Uterus (tissue), 4 donors: Measurements from ENCODE around the gene RAPSN. TPM values are rescaled to one million over a fixed set of nuclear protein-coding genes. Genes with fewer than 3 reads are reported as not detected.

Experiments
- DNase-seq, 2 donors: peaks; one replicate each; pipeline ENCODE4 v3.0.0-alpha.2; 2019 to 2020
- H3K27ac ChIP-seq, 2 donors: fragments of 200-600 bp; sonication (generic); 1 replicate in 1 of 2; 2 replicates in 1 of 2; pipeline ENCODE4 v1.5.1; 2016 to 2018
- H3K27me3 ChIP-seq, 2 donors: fragments of 200-600 bp; sonication (generic); one replicate each; pipeline ENCODE4 v1.5.1; 2018 to 2019; ENCODE audit warnings: control low read depth in 1 of 2
- H3K36me3 ChIP-seq, 2 donors: fragments of 200-600 bp; sonication (generic); one replicate each; pipeline ENCODE4 v1.5.1; 2019; ENCODE audit warnings: control low read depth in 1 of 2
- H3K4me1 ChIP-seq, 2 donors: fragments of 200-600 bp; sonication (generic); one replicate each; pipeline ENCODE4 v1.5.1; 2018 to 2019; ENCODE audit warnings: control low read depth in 1 of 2
- H3K4me3 ChIP-seq, 2 donors: fragments of 200-600 bp; sonication (generic); 1 replicate in 1 of 2; 2 replicates in 1 of 2; pipeline ENCODE4 v1.5.1; 2018 to 2019; ENCODE audit warnings: mild to moderate bottlenecking in 1 of 2
- H3K9me3 ChIP-seq, 2 donors: fragments of 200-600 bp; sonication (generic); one replicate each; pipeline ENCODE4 v1.5.1; 2019; ENCODE audit warnings: control low read depth in 1 of 2
- POLR2A ChIP-seq, 2 donors: fragments of 450-650 bp; IDR thresholded peaks; one replicate each; pipeline ENCODE4 v1.6.1; 2016; ENCODE audit warnings: antibody characterized with exemption in 2 of 2, mild to moderate bottlenecking in 1 of 2, moderate library complexity in 1 of 2
- intact Hi-C: fragments of 100-400 bp; cut with DNase I; formaldehyde crosslinking; loops from one replicate; pipeline ENCODE4 v1.15.1; 2023; ENCODE audit warnings: low total_unique reads
- total RNA-seq, 4 donors: library from RNA; depleted of rRNA in 3 of 4; stranded (reverse); fragments of >200 nt in 3 of 4; gene quantifications; one replicate each; pipeline versions ENCODE4 v1.1.0 to v1.2.4, GENCODE V29; 2014 to 2023
- TF ChIP-seq, protein P1 (sequence below), 4 experiments: fragments of 200-600 bp in 2 of 4; fragments of 450-650 bp in 2 of 4; sonication (generic) in 2 of 4; IDR thresholded peaks; one replicate each; pipeline ENCODE4 v1.5.1; 2016 to 2019; ENCODE audit warnings: antibody characterized with exemption in 4 of 4, mild to moderate bottlenecking in 2 of 4, moderate library complexity in 1 of 4
- donor health status: DM: yes; HTN: yes; CAD: no.

The RAPSN gene
- total RNA-seq, 4 donors from 2014 or later = 0.41 TPM; not detected in 3

DNA sequence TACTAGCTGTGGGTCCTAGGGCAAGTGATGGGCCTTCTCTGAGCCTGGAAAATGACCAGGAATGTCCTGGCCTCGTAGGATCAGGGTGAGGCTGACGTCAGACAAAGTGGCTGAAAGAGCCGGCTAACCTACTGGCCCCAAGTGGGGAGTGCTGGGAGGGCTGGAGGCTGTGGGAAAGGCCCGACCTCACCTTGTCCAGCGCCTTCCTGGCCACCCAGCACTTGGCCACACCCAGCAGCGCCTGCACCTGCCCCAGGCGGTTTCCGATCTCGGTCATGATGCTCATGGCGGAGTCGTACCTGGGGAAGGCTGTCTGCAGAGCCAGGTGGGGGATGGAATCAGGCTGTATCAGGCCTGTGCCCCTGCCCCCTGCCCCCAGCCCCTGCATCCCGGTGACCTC lies 7.5 kb downstream of the RAPSN start:
- DNase-seq = no peak
- no peaks in the 10 kb centered on the region for H3K27me3 ChIP-seq
- intact Hi-C loops = no loop called here
- no peak overlapping the region for H3K4me3 ChIP-seq
- no peak for TF ChIP-seq POLR2A (IDR thresholded peaks at IDR 0.05)
- TF ChIP-seq, protein P1, sequence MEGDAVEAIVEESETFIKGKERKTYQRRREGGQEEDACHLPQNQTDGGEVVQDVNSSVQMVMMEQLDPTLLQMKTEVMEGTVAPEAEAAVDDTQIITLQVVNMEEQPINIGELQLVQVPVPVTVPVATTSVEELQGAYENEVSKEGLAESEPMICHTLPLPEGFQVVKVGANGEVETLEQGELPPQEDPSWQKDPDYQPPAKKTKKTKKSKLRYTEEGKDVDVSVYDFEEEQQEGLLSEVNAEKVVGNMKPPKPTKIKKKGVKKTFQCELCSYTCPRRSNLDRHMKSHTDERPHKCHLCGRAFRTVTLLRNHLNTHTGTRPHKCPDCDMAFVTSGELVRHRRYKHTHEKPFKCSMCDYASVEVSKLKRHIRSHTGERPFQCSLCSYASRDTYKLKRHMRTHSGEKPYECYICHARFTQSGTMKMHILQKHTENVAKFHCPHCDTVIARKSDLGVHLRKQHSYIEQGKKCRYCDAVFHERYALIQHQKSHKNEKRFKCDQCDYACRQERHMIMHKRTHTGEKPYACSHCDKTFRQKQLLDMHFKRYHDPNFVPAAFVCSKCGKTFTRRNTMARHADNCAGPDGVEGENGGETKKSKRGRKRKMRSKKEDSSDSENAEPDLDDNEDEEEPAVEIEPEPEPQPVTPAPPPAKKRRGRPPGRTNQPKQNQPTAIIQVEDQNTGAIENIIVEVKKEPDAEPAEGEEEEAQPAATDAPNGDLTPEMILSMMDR (IDR thresholded peaks at IDR 0.05) = no peak
- H3K27ac ChIP-seq = no peak overlapping the region
- H3K9me3 ChIP-seq = no peaks in the 10 kb centered on the region
- H3K4me1 ChIP-seq = no peaks in the 10 kb centered on the region
- H3K36me3 ChIP-seq = no peaks in the 10 kb centered on the region

DNA sequence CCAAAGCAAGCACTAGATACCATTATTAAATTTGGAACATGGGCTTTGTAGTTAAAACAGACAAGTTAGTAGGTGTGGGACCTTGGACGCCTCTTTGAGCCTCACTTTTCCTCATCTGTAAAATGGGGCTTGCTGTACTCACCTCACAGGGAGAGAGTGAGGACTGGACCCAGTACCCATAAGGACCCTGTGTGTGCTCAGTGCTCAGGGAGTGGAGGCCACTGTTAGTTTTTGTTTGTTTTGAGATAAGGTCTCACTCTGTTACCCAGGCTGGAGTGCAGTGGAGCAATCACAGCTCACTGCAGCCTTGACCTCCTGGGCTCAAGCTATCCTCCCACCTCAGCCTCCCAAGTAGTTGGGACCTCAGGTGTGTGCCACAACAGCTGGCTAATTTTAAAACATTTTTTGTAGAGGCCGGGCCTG lies 8.9 kb downstream of the RAPSN start:
- H3K27ac ChIP-seq = no peak overlapping the region
- no peak for TF ChIP-seq POLR2A (IDR thresholded peaks at IDR 0.05)
- TF ChIP-seq, protein P1 (IDR thresholded peaks at IDR 0.05) = no peak
- no peak for DNase-seq
- H3K27me3 ChIP-seq = no peaks in the 10 kb centered on the region
- H3K4me3 ChIP-seq = no peak overlapping the region
- intact Hi-C loops = no loop called here
- H3K9me3 ChIP-seq = no peaks in the 10 kb centered on the region
- no peaks in the 10 kb centered on the region for H3K4me1 ChIP-seq
- no peaks in the 10 kb centered on the region for H3K36me3 ChIP-seq

DNA sequence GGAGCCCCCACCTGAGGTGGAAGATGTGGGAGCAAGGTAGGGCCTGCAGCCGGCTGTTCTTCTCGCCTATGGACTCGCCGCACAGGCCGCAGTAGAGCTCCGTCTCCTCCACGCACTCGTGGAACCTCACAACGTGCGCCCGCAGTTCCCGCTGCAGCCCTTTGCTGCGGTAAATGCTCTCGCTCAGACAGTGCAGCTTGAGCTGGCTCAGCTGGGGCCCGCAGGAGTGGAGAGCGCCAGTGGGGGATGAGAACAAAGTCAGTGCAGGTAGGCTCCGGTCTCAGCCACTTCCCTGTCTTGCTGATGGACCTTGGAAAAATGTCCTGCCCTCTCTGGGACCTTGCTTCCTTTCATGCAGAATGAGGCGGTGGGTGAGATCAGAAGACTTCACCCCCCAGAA lies 10.2 kb downstream of the RAPSN start:
- intact Hi-C loops = no loop called here
- no peaks in the 10 kb centered on the region for H3K9me3 ChIP-seq
- no peak for TF ChIP-seq POLR2A (IDR thresholded peaks at IDR 0.05)
- TF ChIP-seq, protein P1 (IDR thresholded peaks at IDR 0.05) = no peak
- no peak overlapping the region for H3K4me3 ChIP-seq
- no peak for DNase-seq
- no peaks in the 10 kb centered on the region for H3K4me1 ChIP-seq
- no peak overlapping the region for H3K27ac ChIP-seq
- H3K36me3 ChIP-seq = no peaks in the 10 kb centered on the region
- no peaks in the 10 kb centered on the region for H3K27me3 ChIP-seq

DNA sequence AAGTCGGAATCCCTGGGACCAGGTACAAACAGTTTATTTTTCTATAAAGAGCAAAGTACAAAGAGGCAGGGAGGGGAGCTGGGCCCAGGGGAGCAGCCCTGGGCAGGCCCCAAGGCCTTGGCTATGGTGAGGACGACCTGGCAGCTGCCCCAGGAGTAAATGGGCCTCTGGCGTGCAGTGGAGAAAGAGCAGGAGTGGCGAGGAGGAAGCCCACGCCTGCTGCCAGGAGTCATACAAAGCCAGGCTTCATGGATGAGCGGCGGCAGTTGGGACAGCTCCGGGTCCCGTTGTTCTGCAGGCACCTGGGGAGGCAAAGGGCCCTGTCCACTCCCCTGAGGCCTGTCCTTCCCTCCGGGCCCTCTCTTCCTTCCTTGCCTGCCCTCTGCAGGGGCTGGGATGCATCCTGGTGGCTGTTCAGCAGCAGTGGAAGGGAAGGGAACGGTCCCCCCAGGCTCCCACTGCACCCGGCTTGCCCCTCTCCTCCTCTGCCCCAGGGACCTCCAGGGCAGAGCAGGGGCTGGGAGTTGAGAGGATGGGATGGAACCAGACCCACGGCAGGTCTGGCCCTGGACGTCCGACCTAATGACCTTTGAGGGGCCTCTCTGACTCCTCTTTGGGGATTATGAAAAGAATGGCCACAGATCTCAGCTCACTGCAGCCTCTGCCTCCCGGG lies 11.1 kb downstream of the RAPSN start:
- Histone ChIP-seq H3K27me3 (no peaks in the 10 kb centered on the region), H3K4me1 (no peaks in the 10 kb centered on the region), H3K36me3 (no peaks in the 10 kb centered on the region), H3K27ac (no peak overlapping the region), H3K9me3 (no peaks in the 10 kb centered on the region), H3K4me3 (no peak overlapping the region)
- no peak for TF ChIP-seq POLR2A (IDR thresholded peaks at IDR 0.05)
- TF ChIP-seq, protein P1 (IDR thresholded peaks at IDR 0.05) = no peak
- DNase-seq = peak in 1 of 2 donors; percentile 37
- intact Hi-C loops = no loop called here

DNA sequence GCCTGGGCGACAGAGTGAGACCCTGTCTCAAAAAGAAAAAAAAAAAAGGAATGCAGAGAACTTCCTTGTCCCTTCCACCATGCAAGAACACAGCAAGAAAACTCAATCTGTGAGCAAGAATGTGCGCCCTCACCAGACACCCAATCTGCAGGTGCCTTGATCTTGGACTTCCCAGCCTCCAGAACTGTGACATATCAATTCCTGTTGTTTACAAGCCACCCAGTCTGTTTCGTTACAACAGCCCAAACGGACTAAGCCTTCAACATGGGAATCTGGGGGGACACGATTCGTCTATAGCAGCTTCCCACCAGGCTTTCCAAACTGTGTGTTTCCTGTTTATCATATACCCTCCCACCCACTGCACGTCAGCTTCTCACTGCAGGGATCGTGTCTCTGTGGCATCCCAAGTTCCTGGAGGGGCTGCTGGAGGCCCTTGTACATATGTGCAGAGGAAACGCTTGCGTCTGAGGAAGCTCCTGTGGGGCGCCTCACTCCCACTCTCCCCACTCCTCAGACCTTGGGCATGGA lies 11.7 kb downstream of the RAPSN start:
- H3K4me3 ChIP-seq = no peak overlapping the region
- H3K27ac ChIP-seq = no peak overlapping the region
- H3K4me1 ChIP-seq = no peaks in the 10 kb centered on the region
- H3K9me3 ChIP-seq = no peaks in the 10 kb centered on the region
- intact Hi-C loops = no loop called here
- H3K36me3 ChIP-seq = no peaks in the 10 kb centered on the region
- no peak for TF ChIP-seq POLR2A (IDR thresholded peaks at IDR 0.05)
- TF ChIP-seq, protein P1 (IDR thresholded peaks at IDR 0.05) = no peak
- DNase-seq = no peak
- H3K27me3 ChIP-seq = no peaks in the 10 kb centered on the region
